ENCODE measurements around the gene HOTAIR.

HOTAIR gene

DNA sequence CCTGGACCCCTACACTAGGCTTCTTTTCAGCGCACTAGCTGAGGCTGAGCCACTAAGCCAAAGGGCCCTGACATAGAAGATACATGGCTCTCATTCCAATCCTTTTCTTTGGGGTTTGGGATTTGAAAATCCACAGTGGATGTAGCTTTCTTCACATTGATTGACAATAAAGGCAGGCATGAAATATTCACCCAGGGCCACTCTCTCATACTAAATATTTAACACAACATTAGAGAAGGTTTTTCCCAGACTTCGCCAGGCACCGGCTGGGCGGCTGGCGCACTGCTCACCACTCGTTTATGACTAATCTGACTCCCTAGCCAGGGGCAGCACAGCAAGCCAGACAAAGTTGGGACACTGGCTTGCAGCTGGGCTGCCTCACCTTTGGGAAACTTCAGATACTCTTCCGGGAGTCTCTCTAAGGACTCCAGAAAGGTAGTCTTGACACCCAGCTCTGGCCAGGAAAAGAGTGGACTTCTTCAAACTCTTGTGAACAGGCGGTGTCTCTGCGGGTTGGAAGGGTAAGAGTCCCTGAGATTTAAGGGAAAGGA is 2.5 kb downstream of the HOTAIR start:
- no peak for DNase-seq

DNA sequence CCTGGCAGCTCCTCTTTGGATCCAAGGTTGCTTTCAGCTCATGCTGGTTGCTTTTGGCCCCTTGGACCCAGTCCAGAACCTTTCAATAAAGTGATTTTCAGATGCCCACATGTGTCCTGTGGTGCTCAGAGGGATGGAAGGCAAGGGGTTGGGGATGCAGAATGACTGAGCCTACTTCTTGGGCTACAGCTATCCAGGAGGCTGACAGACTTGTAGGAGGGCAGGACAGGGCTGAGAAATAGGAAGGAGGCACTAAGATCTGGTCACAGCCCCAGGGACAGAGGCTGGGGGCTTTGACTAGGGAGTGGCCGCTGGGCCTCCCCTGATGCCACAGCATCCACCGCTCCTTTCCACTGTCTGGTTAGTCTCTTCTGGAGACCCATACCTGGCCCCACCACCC is 3.1 kb downstream of the HOTAIR start:
- no peak for DNase-seq

- no peak for DNase-seq
These were observed 3.6 kb downstream of the HOTAIR start for GRCh38 chr12:53971129-53971528.

- DNase-seq: no peak
These were observed 4.3 kb downstream of the HOTAIR start for GRCh38 chr12:53970451-53970850.

DNA sequence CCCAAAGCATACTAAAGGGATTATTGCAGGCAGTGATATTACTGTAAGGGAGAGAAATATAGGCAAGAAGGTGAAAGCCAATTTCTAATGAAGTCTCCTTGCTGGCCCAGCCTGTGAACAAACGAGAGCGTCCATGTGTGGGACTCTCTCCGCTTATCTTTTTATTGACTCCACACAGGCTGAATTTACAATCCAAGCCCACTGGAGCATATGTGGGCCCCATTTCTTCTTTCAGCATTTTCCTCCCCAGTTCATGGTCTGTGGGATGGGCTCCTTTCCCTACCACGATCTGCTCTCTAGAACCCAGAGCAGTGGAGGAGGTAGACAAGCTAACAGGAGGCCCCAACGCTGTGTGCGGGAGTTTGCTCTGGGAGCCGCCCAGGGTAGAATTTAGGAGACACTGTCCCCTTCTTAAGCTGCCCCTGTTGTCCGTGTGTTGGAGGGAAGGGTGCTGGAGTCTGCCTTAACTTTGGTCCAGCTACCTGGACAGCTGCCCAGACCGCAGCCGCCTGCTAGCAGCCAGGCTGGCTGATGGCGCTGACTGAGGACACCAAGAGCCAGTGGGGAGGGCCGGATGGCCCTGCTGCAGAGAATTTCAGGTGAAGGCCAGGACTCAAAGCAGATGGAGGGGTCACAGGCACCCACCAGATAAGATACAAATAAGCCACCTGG is 5.0 kb downstream of the HOTAIR start:
- DNase-seq: no peak

DNA sequence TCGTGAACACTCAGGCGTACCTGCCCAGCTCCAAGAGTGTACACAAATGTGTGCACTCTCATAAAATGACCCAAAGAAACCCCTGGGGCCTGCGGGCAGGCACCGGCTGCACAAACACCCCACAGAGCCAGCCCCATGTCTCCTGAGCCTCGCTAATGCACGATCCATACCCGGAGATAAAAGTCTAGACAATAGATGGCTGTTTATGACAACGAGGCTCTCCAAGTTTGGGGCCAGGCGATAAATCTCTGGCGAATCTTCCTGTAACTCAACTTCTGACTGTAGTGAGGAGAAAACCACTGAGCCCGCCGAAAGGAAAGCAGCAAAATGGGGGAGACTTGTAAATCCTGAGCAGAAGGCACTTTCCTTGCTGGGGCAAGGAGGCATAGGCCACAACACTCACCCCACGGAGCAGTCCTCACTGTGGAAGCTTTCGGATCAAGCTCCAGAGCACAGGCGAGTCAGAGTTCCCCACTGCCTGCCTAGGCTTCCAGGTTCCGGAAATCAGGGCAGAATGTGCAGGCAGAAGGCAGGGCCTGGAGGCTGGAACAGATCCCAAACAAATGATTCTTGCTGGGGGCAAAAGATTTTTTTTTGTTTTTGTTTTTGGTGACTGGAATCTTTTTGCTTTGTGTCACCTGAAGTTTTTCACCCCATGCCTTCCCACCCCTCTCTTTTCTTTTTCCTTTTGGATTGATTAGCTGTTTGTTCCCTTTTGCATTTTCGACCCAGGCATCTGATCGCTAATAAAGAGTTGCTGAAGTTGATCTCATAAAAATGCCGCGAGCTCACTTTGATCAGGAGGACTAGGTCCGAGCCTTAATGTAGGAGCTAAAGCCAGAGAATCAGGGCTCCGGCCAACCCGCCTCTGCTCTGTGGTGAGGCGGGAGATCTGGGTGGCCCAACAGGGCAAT is 6.3 kb downstream of the HOTAIR start:
- no peak for DNase-seq

- no peak for DNase-seq
These were observed 7.3 kb downstream of the HOTAIR start for GRCh38 chr12:53967421-53967925.

- DNase-seq: no peak
These were observed 8.2 kb downstream of the HOTAIR start for GRCh38 chr12:53966385-53967133.

- no peak for DNase-seq
These were observed 8.7 kb downstream of the HOTAIR start for GRCh38 chr12:53966085-53966384.

GRCh38 chr12:53965281-53966084 is 9.3 kb downstream of the HOTAIR start:
- no peak for DNase-seq

GRCh38 chr12:53964315-53964713 is 10.4 kb downstream of the HOTAIR start:
- no peak for DNase-seq

- DNase-seq: no peak
These were observed 11.1 kb downstream of the HOTAIR start for GRCh38 chr12:53963434-53964314.

- DNase-seq: no peak
These were observed 11.7 kb downstream of the HOTAIR start for GRCh38 chr12:53963005-53963404.

GRCh38 chr12:53961025-53961761 is 13.6 kb downstream of the HOTAIR start:
- DNase-seq: no peak

DNA sequence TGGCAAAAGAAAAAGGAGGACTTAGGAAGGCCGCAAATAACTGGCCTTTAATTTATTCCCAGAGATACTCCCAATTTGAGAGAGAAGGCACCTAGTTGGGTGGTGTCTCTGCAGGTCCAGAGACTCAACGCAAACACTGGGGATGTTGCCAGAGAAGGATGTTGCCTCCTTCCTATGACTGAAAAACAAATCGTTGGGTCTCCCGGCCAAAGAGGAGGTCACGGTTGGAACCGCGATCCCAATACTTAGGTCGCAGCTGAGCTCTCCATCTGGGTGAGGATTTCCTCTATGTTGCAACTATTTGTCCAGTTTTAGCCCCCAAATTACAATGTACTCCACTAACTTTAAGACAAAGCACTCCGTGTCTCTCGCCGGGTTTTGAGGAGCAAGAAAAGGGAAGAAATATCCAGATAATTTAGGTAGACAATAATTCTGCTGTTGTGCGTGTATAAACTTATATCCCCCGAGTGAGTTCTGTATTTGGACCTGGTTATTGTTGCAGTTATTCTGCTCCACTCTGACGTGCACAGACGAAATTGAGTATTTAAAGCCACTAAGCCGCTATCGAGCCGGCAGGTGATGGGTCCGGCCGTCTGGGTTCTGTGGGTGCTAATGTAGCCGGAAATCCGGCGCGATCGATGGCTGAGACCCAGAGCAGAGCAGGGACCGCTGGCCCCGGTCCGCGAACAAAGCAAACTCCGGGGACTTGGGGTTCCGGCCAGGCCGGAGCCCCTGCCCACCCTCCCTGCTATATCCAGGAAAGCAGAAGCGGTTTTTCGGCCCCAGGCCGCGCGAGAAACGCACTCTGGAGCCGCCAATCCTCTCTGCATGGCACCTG is 14.3 kb downstream of the HOTAIR start:
- no peak for DNase-seq

GRCh38 chr12:53959314-53959713 is 15.4 kb downstream of the HOTAIR start:
- DNase-seq: no peak

GRCh38 chr12:53958128-53958527 is 16.6 kb downstream of the HOTAIR start:
- no peak for DNase-seq

GRCh38 chr12:53956914-53957536 is 17.7 kb downstream of the HOTAIR start:
- DNase-seq: no peak

- DNase-seq: no peak
These were observed 18.4 kb downstream of the HOTAIR start for GRCh38 chr12:53956251-53956887.

All from CD4-positive, alpha-beta T cell treated with Interleukin-4 for 4 hours (primary cell).